CD4-positive, CD25-positive, alpha-beta regulatory T cell (primary cell): ENCODE data around the gene TMEM131. TPM values are rescaled to one million over a fixed set of nuclear protein-coding genes. Genes with fewer than 3 reads are reported as not detected.

Experiments used
- ATAC-seq, 2 donors: fragments of 150-1000 bp; cut with Tn5 transposase; one replicate each; pipeline ENCODE4 v1.10.0; 2021; ENCODE audit warnings: low read depth in 2 of 2, moderate number of reproducible peaks in 2 of 2, moderate library complexity in 1 of 2
- DNase-seq, 3 donors: peaks; one replicate each; pipeline versions ENCODE4 v3.0.0 to v3.0.0-alpha.2; 2012 to 2022; ENCODE audit warnings: mixed read lengths in 1 of 3
- H3K27ac ChIP-seq: one replicate; pipeline ENCODE4 v1.7.0; 2013; ENCODE audit warnings: mild to moderate bottlenecking, low read length; ENCODE audit not compliant: insufficient read depth, poor library complexity, severe bottlenecking
- H3K27me3 ChIP-seq: one replicate; pipeline ENCODE4 v1.7.0; 2013; ENCODE audit warnings: low read length; ENCODE audit not compliant: control insufficient read depth, insufficient read depth
- H3K36me3 ChIP-seq: one replicate; pipeline ENCODE4 v1.7.0; 2013; ENCODE audit warnings: mild to moderate bottlenecking, low read length, moderate library complexity; ENCODE audit not compliant: control insufficient read depth, insufficient read depth
- H3K4me1 ChIP-seq: 2 replicates; pipeline ENCODE4 v1.7.0; 2013; ENCODE audit warnings: mild to moderate bottlenecking, low read length; ENCODE audit not compliant: insufficient read depth, control insufficient read depth, poor library complexity, severe bottlenecking
- H3K4me3 ChIP-seq: one replicate; pipeline ENCODE4 v1.7.0; 2013; ENCODE audit warnings: low read depth, mild to moderate bottlenecking, low read length, moderate library complexity
- H3K9me3 ChIP-seq, 2 experiments: 1 replicate in 1 of 2; 2 replicates in 1 of 2; pipeline ENCODE4 v1.7.0; 2013; ENCODE audit warnings: low read length in 2 of 2, mild to moderate bottlenecking in 1 of 2, moderate library complexity in 1 of 2; ENCODE audit not compliant: control insufficient read depth in 2 of 2
- H3K27ac Mint-ChIP-seq, 3 donors: one replicate each; pipeline ENCODE4 v1.8.0; 2020 to 2022; ENCODE audit warnings: mild to moderate bottlenecking in 3 of 3, mixed read lengths in 3 of 3, moderate library complexity in 2 of 3
- H3K27me3 Mint-ChIP-seq: one replicate; pipeline ENCODE4 v1.8.0; 2022; ENCODE audit warnings: mild to moderate bottlenecking, mixed read lengths
- H3K36me3 Mint-ChIP-seq: one replicate; pipeline ENCODE4 v1.8.0; 2020; ENCODE audit warnings: mixed read lengths
- H3K4me1 Mint-ChIP-seq, 4 donors: one replicate each; pipeline ENCODE4 v1.8.0; 2020 to 2022; ENCODE audit warnings: mixed read lengths in 4 of 4, mild to moderate bottlenecking in 1 of 4
- H3K4me3 Mint-ChIP-seq, 4 donors: one replicate each; pipeline ENCODE4 v1.8.0; 2020 to 2022; ENCODE audit warnings: mild to moderate bottlenecking in 4 of 4, mixed read lengths in 4 of 4, moderate library complexity in 3 of 4
- H3K9me3 Mint-ChIP-seq, 7 donors: one replicate each; pipeline ENCODE4 v1.8.0; 2020 to 2022; ENCODE audit warnings: mixed read lengths in 7 of 7, mild to moderate bottlenecking in 3 of 7, moderate library complexity in 2 of 7
- polyA plus RNA-seq, 4 donors: library from polyadenylated mRNA; unstranded; fragments of 300-500 nt; fragmentation: Illumina TruSeq; gene quantifications; one replicate each; pipeline ENCODE4 v1.2.3, GENCODE V29; 2021
- total RNA-seq: library from RNA; stranded (reverse); gene quantifications from one replicate; pipeline ENCODE4 v1.2.3, GENCODE V29; 2022

TMEM131 gene
- total and polyA plus RNA-seq, 5 donors from 2014 or later = 6.7 to 34.1 (median 8.0) TPM

DNA sequence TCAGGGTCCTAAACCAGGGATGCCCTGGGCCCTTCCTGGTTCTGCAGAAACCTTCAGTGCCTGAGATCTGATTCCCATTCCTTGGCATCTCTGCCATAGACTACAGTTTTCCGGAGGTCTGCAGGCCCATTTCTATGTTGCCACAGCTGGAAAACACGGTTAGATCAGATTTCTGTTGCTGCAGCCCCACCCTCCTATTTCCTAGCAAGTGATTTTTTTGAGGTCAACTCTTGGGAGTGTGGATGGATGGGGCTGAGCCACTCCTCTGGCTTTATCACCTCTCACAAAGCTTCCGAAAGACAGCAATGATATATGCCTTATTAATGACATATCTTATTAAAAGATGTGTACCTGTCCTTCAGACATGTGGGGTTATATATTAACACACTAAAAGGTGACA lies 226.0 kb downstream of the TMEM131 start:
- Histone ChIP-seq H3K27me3 (no peaks in the 10 kb centered on the region), H3K4me1 (no peaks in the 10 kb centered on the region), H3K4me3 (no peak overlapping the region), H3K9me3 (no peaks in the 10 kb centered on the region), H3K27ac (no peak overlapping the region), H3K36me3 (peaks cover 23% of the 10 kb centered on the region)
- Mint-ChIP-seq H3K36me3 (peaks cover 38% of the 10 kb centered on the region), H3K4me1 (peaks cover 0 to 14% (median 10%) of the 10 kb centered on the region in 4 donors), H3K27me3 (no peaks in the 10 kb centered on the region), H3K9me3 (no peaks in the 10 kb centered on the region), H3K27ac (no peak overlapping the region), H3K4me3 (no peak overlapping the region)
- ATAC-seq = no peak
- DNase-seq = no peak

DNA sequence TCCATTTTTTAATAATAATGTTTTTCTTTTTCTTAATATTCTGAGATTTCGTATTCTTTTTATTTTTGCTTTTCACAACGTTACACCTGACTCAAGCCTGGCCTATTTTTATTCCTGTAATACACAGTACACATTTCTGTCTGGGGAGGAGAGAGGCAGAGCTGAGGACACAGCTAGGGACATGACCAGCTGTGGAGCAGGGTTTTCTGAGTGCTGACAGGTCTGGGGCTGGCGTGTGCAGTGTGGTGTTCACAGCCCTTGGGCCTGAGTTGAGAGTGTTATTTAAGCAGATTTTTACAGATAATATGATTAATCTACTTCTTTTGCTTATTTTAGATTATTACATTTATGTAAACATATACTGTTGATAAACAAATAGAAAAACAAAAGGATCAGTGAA lies 226.4 kb downstream of the TMEM131 start:
- H3K4me1 ChIP-seq = no peaks in the 10 kb centered on the region
- H3K27me3 Mint-ChIP-seq = no peaks in the 10 kb centered on the region
- DNase-seq = no peak
- H3K27ac Mint-ChIP-seq = no peak overlapping the region
- peaks cover 0 to 14% (median 8%) of the 10 kb centered on the region in 4 donors for H3K4me1 Mint-ChIP-seq
- H3K9me3 ChIP-seq = no peaks in the 10 kb centered on the region
- no peak overlapping the region for H3K4me3 ChIP-seq
- H3K27me3 ChIP-seq = no peaks in the 10 kb centered on the region
- no peak overlapping the region for H3K4me3 Mint-ChIP-seq
- H3K9me3 Mint-ChIP-seq = no peaks in the 10 kb centered on the region
- no peak overlapping the region for H3K27ac ChIP-seq
- ATAC-seq = no peak
- peaks cover 34% of the 10 kb centered on the region for H3K36me3 Mint-ChIP-seq
- H3K36me3 ChIP-seq = peaks cover 23% of the 10 kb centered on the region

DNA sequence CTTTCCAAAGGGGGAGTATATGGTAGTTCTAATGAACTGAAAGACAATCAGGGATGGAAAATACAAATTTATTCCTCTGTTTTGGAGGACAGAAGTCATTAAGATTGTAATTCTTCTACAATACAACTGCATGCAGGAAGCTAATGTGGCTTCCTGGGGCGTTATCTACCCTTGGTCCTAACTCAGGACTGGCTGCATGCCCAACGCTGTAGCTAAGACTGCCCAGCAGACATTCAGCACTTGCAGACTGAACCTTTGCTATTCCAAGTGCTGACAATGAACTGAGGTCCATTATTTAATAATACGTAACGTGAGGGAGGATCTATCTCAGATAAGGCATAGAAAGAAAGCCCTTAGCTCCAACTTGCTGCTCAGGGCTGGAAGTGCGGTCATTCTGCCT lies 229.2 kb downstream of the TMEM131 start:
- Mint-ChIP-seq H3K4me3 (no peak overlapping the region), H3K9me3 (no peaks in the 10 kb centered on the region), H3K27me3 (no peaks in the 10 kb centered on the region), H3K4me1 (peaks cover 0 to 21% (median 13%) of the 10 kb centered on the region in 4 donors), H3K36me3 (peaks cover 37% of the 10 kb centered on the region), H3K27ac (no peak overlapping the region)
- Histone ChIP-seq H3K36me3 (peaks cover 22% of the 10 kb centered on the region), H3K27ac (no peak overlapping the region), H3K4me1 (no peaks in the 10 kb centered on the region), H3K27me3 (no peaks in the 10 kb centered on the region), H3K4me3 (no peak overlapping the region), H3K9me3 (no peaks in the 10 kb centered on the region)
- ATAC-seq = no peak
- no peak for DNase-seq

DNA sequence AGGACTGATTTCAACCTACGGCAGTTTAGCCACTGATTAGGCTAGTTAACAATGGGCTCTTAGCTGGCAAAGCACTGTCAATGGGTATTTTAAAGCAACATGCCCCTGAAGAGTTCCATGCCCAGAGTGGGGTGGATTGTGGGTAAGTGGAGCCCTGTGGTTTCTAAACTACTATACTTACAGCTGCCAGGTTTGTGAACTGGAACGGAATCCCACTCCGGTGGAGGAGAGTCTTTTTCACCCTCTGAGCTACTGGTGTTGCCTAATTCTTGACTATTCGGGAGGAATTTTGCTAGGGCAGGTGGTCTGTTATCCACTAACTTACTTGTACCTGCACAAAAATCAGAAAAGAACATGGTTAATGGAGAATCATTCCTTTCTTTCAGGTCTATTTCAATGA lies 229.8 kb downstream of the TMEM131 start:
- no peak for ATAC-seq
- peaks cover 33% of the 10 kb centered on the region for H3K36me3 Mint-ChIP-seq
- H3K36me3 ChIP-seq = peaks cover 26% of the 10 kb centered on the region
- no peaks in the 10 kb centered on the region for H3K27me3 Mint-ChIP-seq
- H3K4me1 Mint-ChIP-seq = peaks cover 0 to 25% (median 14%) of the 10 kb centered on the region in 4 donors
- H3K4me3 Mint-ChIP-seq = no peak overlapping the region
- no peak overlapping the region for H3K4me3 ChIP-seq
- no peak overlapping the region for H3K27ac ChIP-seq
- H3K9me3 Mint-ChIP-seq = no peaks in the 10 kb centered on the region
- peaks cover 4% of the 10 kb centered on the region for H3K4me1 ChIP-seq
- H3K27ac Mint-ChIP-seq = no peak overlapping the region
- H3K27me3 ChIP-seq = no peaks in the 10 kb centered on the region
- H3K9me3 ChIP-seq = no peaks in the 10 kb centered on the region
- no peak for DNase-seq

DNA sequence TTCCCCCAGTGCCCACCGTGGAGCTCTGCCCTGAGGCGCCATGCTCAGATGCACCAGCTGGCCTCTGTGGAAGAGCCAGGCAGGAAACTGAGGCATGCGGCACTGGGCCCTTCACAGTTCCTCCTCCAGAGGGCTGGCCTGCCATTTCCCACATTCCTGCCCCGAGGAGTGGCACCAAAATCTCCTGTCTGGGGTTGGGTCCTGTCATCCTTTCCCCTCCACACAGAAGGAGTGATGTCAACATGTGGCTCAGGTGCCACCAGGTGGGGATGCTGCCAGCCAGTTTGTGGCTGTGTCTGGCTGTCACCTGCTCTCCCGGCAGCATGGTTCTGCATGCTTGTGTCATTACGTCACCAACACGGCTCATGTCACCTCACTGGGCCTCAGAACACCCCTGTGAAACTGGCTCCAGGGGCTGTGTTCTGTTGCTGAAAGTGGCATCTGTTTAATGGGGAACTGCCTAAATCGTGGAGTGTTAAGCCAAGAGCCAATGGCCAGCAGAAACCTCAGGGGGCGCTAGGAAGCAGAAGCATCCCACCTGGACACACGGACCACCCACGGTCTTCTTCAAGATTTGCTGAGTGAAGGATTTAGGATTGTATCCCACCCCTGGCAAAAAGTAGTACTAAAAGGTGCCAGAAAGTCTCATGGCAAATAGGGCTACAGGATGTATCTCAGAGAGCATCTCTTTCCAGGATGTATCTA lies 231.0 kb downstream of the TMEM131 start:
- H3K4me1 Mint-ChIP-seq = peaks cover under 1 to 36% (median 20%) of the 10 kb centered on the region in 4 donors
- peak overlapping the region in 1 of 3 donors; percentile 69 for H3K27ac Mint-ChIP-seq
- Histone ChIP-seq H3K4me1 (peaks cover 16% of the 10 kb centered on the region), H3K27me3 (no peaks in the 10 kb centered on the region), H3K9me3 (no peaks in the 10 kb centered on the region), H3K27ac (no peak overlapping the region), H3K36me3 (peaks cover 34% of the 10 kb centered on the region), H3K4me3 (no peak overlapping the region)
- DNase-seq (no peak), ATAC-seq (no peak)
- H3K9me3 Mint-ChIP-seq = no peaks in the 10 kb centered on the region
- H3K4me3 Mint-ChIP-seq = no peak overlapping the region
- H3K36me3 Mint-ChIP-seq = peaks cover 38% of the 10 kb centered on the region
- H3K27me3 Mint-ChIP-seq = no peaks in the 10 kb centered on the region

DNA sequence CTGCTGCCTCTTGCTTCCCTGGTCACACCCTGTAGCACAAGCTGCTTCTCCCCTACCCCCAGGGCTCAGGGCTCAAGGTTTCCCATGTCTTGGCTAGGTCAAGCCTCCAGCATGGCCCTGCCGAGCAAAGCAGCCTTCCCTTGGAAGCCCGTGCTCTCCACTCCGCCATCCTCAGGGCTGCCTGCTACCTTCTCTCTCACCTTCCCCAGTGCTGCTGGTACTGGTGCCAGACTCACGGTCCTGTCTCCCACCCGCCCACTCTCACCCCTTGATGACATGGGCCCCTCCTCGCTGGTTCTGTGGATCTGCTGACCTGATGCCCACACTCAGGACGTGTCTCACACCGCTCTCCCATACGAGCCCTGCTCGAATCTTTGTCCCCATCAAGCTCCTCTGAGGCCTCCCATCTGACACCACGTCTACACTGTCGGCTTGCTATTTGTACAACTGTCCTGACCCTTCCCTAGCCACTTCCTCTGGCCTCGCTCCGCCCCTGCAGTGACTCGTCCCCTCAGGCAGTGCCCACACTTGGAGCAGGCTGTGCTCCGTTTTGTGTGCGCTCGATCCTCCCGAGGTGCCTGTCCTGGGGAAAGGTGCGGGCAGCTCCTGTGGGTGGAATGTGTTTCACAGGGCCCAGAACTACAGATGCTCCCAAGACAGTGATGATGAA lies 232.4 kb downstream of the TMEM131 start:
- ATAC-seq = no peak
- H3K36me3 ChIP-seq = peaks cover 47% of the 10 kb centered on the region
- no peak for DNase-seq
- H3K4me3 Mint-ChIP-seq = no peak overlapping the region
- H3K27me3 ChIP-seq = no peaks in the 10 kb centered on the region
- no peak overlapping the region for H3K27ac ChIP-seq
- peak overlapping the region in 1 of 3 donors; percentile 89 for H3K27ac Mint-ChIP-seq
- no peaks in the 10 kb centered on the region for H3K27me3 Mint-ChIP-seq
- peaks cover 4 to 36% (median 19%) of the 10 kb centered on the region in 4 donors for H3K4me1 Mint-ChIP-seq
- no peaks in the 10 kb centered on the region for H3K9me3 ChIP-seq
- H3K36me3 Mint-ChIP-seq = peaks cover 43% of the 10 kb centered on the region
- H3K4me1 ChIP-seq = peaks cover 24% of the 10 kb centered on the region
- no peak overlapping the region for H3K4me3 ChIP-seq
- H3K9me3 Mint-ChIP-seq = no peaks in the 10 kb centered on the region

DNA sequence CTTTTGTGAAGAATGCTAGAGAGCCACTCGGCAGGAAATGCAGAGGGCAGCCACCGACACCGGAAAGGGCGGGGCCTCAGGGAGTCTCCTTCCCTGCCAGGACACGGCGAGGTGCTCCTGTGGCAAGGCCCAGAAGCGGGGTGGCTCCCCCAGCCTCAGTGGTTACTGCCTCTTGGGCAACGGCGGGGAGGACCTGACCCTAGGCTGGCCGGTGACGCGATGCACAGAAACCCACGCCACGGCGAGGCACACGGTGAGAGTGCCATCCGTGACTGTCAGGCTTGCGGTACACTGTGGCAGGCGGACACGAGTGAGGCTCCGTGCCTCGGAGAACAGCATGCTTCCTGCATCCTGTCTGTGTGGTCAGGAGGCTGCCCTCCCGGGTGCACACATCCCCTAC lies 234.6 kb downstream of the TMEM131 start:
- H3K4me3 ChIP-seq = no peak overlapping the region
- H3K9me3 Mint-ChIP-seq = no peaks in the 10 kb centered on the region
- H3K36me3 ChIP-seq = peaks cover 62% of the 10 kb centered on the region

More for the DNA sequence above, 234.6 kb downstream of the TMEM131 start:
- H3K4me1 ChIP-seq = peaks cover 24% of the 10 kb centered on the region
- peak overlapping the region; percentile 43 for H3K27ac ChIP-seq
- Mint-ChIP-seq H3K4me1 (peaks cover 4 to 30% (median 14%) of the 10 kb centered on the region in 4 donors), H3K4me3 (peak overlapping the region; percentile 18 to 59 (median 52)), H3K27ac (peak overlapping the region; percentile 38 to 80 (median 42)), H3K27me3 (no peaks in the 10 kb centered on the region), H3K36me3 (peaks cover 48% of the 10 kb centered on the region)
- H3K9me3 ChIP-seq = no peaks in the 10 kb centered on the region
- H3K27me3 ChIP-seq = no peaks in the 10 kb centered on the region
- ATAC-seq = peak; percentile 62 to 72
- DNase-seq = peak; percentile 22 to 70 (median 43)
